Keratinocyte (primary cell): ENCODE data around the gene REEP2.

Experiments
- CTCF ChIP-seq, 3 experiments: IDR thresholded peaks in 1 of 3; conservative IDR thresholded peaks in 1 of 3; optimal IDR thresholded peaks in 1 of 3; 2 replicates in 2 of 3; 3 replicates in 1 of 3; pipeline versions ENCODE3 to v1.5.1; 2011; ENCODE audit warnings: low read length in 3 of 3, mild to moderate bottlenecking in 3 of 3, moderate library complexity in 2 of 3, control low read depth in 1 of 3, inconsistent platforms in 1 of 3; ENCODE audit not compliant: insufficient read depth in 2 of 3; ENCODE audit errors: extremely low read depth in 1 of 3
- EZH2 ChIP-seq: IDR thresholded peaks from one replicate; pipeline ENCODE4 v1.6.1; 2012; ENCODE audit warnings: inconsistent platforms, mild to moderate bottlenecking, low read length, moderate library complexity

GRCh38 chr5:138425079-138425478, 13.8 kb upstream of the REEP2 start:
- TF ChIP-seq CTCF (optimal IDR thresholded peaks at IDR 0.05 in 1 of 3, IDR thresholded peaks at IDR 0.05 in 1 of 3, conservative IDR thresholded peaks at IDR 0.05 in 1 of 3; ENCODE audit: extremely low read depth in 1 of 3, insufficient read depth in 2 of 3, low read length in 3 of 3) (no peak), EZH2 (no peak)
